GM19099 (cell line): ENCODE data around the gene ECSCR.

Source experiments
- POLR2A ChIP-seq: IDR thresholded peaks from 3 replicates; pipeline ENCODE4 v1.6.1; 2011; ENCODE audit warnings: low read depth; ENCODE audit not compliant: insufficient read length; ENCODE audit errors: extremely low read depth

The ECSCR gene

GRCh38 chr5:139422307-139422893 is 40.1 kb downstream of the ECSCR start:
- no peak for TF ChIP-seq POLR2A

GRCh38 chr5:139419226-139420192 is 43.0 kb downstream of the ECSCR start:
- TF ChIP-seq POLR2A = no peak

DNA sequence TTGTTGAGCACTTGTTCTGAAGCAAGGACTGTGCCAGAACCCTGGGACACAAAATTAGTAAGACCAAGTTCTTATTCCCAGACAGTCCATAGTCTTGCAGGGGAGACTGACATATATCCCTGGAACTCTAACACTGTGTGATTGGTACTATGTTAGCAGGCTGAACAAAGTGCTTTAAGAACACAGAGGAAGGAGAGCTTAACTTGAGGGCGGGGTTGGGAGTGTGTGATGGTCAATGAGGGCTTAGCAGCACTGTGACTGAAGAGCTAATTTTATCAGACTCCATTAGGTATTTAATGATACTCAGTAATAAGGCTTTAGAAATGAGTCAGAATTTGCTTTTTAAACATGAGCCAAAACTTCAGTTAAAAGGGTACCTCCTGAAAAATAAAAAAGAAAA is 43.8 kb downstream of the ECSCR start:
- TF ChIP-seq POLR2A = no peak

DNA sequence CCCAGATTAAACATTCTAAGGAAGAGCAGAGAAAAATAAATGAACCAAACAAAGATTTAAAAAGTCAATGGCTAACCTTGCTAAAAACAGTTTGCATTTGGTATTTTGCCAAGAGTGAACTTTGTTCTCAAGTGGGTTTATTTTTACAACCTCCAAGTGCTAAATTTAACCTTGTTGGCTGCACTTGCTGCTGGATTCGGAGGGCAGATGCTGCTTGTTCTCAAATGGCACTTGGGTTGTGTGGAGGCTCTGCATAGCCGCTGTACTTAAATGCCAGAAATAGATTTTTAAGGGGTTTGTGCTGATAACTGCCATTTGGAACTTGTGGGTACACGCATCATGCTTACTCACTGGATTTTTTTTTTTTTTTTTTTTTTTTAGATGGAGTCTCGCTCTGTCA is 45.3 kb downstream of the ECSCR start:
- TF ChIP-seq POLR2A = no peak

- no peak for TF ChIP-seq POLR2A
Observed at GRCh38 chr5:139416651-139417050, 45.9 kb downstream of the ECSCR start.

- TF ChIP-seq POLR2A = no peak
Observed at GRCh38 chr5:139415869-139416268, 46.7 kb downstream of the ECSCR start.

DNA sequence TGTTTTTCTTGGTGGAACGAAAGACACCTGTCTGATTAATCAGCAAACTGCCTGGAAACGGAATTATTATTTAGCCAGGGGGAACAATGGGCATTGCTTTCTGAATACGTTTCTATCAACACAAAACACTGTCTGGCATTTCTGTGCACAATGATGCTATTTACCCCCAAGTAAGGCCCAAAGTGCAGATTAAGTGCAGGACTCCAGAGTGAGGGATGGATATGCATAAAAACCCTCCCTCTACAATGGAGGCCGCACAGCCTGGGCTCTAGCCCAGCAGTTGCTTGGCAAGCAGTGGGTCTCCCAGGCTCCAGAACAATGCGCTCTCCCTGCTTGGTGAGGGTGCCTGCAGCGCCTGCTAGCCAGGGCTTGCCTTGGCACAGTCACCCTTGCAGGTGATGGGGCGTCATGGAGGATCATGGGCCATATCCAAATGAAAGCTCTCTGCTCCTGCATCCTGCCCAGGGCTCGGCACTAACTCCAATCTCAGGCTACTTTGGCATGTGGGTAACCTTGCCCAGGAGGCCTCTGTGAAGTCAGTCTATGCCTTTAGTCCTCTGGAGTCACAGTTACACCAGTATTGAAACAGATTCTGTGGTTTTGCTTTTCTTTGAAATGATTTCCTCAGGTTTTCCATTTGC is 47.2 kb downstream of the ECSCR start:
- no peak for TF ChIP-seq POLR2A

- TF ChIP-seq POLR2A = no peak
Observed at GRCh38 chr5:139414581-139415130, 47.9 kb downstream of the ECSCR start.

DNA sequence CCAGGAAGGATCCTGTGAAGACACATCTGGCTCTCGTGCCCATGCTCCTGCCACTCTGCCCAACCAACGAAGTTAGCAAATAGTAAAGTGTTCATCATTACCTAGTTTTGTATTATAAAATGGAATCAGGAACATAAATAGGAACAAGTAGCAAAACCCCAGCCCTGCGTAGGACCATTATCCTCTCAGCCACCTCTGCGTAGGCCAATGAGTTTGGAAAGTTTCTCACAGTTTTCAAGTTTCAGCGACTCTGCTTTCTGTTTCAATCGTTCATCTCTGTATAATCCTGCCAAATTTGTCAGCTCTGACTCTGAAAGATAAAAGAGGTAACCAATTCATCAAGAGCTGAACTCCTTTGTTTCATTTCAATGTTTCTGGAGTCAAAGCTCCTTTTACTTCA is 48.6 kb downstream of the ECSCR start:
- TF ChIP-seq POLR2A = no peak

- no peak for TF ChIP-seq POLR2A
Observed at GRCh38 chr5:139413153-139413552, 49.4 kb downstream of the ECSCR start.

DNA sequence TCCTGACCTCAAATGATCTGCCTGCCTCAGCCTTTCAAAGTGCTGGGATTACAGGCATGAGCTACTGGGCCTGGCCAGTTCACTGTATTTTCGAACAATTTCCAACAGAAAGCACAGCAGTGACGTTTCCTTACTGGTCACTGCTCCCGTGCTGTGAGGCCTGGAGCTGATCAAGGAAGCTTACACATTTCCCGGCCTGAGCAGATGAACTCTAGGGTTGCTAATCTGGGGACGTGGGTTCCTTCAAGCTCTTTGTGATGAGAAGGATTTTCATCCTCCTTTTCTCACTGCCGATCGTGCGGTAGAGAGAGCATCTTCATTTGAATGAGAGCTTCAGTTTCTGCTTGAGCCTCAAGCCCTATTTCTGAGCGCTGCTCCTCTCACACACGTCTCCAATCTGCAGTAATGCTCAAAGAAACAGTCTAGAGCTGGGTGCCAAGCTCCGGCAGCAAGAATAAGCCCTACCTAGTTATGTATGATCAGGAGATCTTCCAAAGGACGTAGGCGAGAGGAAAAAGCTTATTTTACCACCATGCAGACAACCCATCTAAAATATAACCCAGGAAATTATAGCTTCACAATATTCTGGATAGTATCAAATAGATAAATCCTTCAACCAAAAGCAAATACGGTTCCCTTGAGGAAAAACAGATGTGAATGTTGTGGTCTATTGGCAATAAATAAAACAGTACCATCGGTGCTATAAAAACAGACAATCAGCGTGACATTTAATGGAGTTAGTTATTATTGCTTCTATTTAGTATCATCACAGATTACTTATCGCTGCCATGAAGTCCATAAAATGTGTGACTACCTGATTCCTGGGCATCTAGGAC is 51.3 kb downstream of the ECSCR start:
- TF ChIP-seq POLR2A = no peak

DNA sequence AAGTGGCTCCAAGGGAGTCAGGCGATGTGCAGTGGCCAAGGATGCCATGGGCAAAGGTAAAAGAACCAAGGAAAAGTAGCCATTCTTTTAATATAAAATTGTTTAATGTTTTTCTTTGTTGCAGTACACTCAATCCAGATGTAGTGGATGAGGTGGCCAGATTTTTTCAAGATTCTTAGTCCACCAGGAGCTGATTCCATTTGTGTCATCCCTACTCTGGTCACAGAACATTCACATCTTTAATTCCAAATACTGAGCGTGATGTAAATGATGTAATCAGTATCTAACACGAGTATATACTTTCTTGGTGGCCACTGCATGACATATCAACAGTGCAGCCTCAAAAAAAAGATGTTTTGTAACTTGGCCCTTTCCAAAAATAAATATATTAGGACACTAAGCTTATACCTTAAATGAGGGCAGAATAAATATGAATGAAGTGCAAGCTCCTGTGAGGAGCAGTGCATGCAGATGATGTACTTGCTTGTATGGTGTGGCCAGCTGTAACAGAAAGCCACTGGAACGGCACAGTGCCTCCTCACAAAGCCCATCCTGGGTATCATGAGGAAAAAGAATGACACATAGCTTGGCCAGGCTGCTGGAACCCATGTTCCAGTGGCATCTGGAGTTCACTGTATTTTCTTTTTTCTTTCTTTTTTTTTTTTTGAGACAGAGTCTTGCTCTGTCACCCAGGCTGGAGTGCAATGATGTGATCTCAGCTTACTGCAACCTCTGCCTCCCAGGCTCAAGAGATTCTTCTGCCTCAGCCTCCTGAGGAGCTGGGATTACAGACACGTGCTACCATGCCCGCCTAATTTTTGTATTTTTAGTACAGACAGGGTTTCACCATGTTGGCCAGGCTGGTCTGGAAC is 52.2 kb downstream of the ECSCR start:
- no peak for TF ChIP-seq POLR2A

DNA sequence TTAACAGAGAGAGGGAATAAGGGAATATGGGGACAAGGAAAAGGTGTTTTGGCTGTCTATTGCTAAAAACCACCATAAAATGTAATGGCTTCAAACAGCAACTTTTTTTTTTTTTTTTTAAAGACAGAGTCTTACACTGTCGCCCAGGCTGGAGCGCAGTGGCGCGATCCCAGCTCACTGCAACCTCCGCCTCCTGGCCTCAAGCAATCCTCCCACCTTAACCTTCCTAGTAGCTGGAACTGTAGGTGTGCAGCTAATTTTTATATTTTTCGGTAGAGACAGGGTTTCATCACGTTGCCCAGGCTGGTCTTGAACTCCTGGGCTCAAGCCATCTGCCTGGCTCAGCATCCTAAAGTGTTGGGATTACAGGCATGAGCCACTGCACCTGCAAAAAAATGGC is 54.4 kb downstream of the ECSCR start:
- no peak for TF ChIP-seq POLR2A

GRCh38 chr5:139407517-139407916 is 55.0 kb downstream of the ECSCR start:
- no peak for TF ChIP-seq POLR2A
